DOHH2 (cell line): ENCODE data around the gene LPIN1.
"Not testable (repeated sequence)": the region's sequence is repeated elsewhere in the genome, so short reads cannot be mapped to it uniquely, and the experiment has no call there.

Experiments
- EZH2phosphoT487 ChIP-seq: fragments of 200-600 bp; sonication (generic); IDR thresholded peaks from 2 replicates; pipeline ENCODE4 v1.6.1; 2017; ENCODE audit warnings: borderline replicate concordance, mild to moderate bottlenecking, antibody characterized with exemption, low read length, moderate library complexity, mixed read lengths
- TF ChIP-seq, protein P1 (sequence below): fragments of 200-600 bp; sonication (generic); IDR thresholded peaks from one replicate; pipeline ENCODE4 v1.5.1; 2014; ENCODE audit warnings: antibody characterized with exemption, mild to moderate bottlenecking, low read depth, low read length; ENCODE audit not compliant: poor library complexity, severe bottlenecking

DNA sequence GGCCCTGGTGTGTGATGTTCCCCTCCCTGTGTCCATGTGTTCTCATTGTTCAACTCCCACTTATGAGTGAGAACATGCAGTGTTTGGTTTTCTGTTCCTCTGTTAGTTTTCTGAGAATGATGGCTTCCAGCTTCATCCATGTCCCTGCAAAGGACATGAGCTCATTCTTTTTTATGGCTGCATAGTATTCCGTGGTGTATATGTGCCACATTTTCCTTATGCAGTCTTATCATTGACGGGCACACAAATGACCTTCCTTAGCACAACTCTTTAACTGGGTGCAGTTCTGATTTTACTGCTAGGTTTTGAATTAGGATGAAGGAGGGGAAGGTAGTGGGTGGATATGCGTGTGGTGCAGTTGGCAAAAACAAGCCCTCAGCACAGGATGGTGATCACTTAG is 70.5 kb downstream of the LPIN1 start:
- TF ChIP-seq, protein P1, sequence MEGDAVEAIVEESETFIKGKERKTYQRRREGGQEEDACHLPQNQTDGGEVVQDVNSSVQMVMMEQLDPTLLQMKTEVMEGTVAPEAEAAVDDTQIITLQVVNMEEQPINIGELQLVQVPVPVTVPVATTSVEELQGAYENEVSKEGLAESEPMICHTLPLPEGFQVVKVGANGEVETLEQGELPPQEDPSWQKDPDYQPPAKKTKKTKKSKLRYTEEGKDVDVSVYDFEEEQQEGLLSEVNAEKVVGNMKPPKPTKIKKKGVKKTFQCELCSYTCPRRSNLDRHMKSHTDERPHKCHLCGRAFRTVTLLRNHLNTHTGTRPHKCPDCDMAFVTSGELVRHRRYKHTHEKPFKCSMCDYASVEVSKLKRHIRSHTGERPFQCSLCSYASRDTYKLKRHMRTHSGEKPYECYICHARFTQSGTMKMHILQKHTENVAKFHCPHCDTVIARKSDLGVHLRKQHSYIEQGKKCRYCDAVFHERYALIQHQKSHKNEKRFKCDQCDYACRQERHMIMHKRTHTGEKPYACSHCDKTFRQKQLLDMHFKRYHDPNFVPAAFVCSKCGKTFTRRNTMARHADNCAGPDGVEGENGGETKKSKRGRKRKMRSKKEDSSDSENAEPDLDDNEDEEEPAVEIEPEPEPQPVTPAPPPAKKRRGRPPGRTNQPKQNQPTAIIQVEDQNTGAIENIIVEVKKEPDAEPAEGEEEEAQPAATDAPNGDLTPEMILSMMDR = not testable (repeated sequence)
- TF ChIP-seq EZH2phosphoT487 = not testable (repeated sequence)
